ENCODE measurements around the gene PRDM8.

PRDM8 gene

GRCh38 chr4:80202190-80202711 is 4.9 kb downstream of the PRDM8 start:
- no peak for DNase-seq

DNA sequence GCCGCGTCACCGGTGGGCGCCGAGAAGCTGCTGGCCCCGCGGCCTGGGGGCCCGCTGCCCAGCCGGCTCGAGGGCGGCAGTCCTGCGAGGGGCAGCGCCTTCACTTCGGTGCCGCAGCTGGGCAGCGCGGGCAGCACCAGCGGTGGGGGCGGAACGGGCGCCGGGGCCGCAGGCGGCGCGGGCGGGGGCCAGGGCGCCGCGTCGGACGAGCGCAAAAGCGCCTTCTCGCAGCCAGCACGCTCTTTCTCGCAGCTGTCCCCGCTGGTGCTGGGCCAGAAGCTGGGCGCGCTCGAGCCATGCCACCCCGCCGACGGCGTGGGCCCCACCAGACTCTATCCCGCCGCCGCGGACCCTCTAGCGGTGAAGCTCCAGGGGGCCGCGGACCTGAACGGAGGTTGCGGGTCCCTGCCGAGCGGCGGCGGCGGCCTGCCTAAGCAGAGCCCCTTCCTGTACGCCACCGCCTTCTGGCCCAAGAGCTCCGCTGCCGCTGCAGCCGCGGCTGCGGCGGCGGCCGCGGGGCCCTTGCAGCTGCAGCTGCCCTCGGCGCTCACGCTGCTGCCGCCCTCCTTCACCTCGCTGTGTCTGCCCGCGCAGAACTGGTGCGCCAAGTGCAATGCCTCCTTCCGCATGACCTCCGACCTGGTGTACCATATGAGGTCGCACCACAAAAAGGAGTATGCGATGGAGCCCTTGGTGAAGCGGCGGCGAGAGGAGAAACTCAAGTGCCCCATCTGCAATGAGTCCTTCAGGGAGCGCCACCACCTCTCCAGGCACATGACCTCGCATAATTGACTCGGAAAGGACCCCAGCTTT is 5.6 kb downstream of the PRDM8 start:
- no peak for DNase-seq

GRCh38 chr4:80204433-80205011 is 7.2 kb downstream of the PRDM8 start:
- no peak for DNase-seq

DNA sequence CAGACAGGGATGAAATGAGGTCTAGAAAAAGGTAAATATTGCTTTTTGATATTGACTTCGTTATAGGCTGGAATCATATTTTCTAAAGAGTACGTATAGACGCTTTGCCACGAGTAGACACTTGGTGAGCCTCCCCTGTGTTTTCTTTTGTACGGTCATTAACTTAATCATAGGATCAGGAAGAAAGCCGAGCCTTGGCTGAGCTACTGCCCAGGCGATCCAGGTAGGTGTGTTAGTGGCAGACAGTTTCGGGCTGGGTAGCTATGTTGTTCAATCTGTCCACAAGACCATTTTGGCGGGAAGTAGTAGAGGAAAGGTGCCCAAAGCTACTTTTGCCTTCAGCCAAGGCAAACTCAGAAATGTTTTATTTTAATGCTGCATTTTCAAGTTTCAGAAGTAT is 8.8 kb downstream of the PRDM8 start:
- DNase-seq: no peak

DNA sequence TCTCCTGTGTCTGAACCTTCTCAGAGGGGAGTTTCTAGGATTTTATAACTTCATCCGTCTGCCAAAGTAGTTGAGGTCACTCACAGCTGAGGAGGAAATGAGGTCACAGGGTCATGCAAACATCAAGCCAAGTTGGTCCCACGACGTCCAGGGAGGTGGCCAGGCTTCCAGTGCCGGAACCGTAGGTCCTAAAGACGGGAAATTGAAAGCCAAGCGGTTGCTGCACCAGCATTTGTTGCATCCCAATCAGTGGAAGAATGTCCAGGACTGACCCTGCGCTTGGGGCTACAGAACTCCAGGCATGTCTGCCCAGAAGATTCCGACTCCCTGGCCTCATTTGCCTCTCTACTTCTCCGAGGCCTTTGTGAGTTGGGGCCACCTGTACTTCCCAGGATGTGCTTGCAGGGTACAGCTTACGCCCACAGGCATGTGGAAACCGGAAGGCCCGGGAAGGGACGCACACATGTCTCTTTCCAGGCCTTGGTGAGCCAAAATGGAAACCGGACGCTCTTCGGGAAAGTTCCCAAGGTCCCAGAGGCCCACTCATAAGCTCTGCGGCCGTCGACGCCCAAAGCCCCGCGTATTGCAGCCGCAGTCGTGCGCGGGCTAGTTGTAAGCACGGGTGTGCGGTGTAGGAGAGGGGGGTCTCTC is 9.3 kb downstream of the PRDM8 start:
- DNase-seq: no peak

GRCh38 chr4:80207172-80207583 is 9.9 kb downstream of the PRDM8 start:
- DNase-seq: no peak

- no peak for DNase-seq
These were observed 10.4 kb downstream of the PRDM8 start for GRCh38 chr4:80207664-80208063.

GRCh38 chr4:80208610-80209339 is 11.5 kb downstream of the PRDM8 start:
- DNase-seq: no peak

DNA sequence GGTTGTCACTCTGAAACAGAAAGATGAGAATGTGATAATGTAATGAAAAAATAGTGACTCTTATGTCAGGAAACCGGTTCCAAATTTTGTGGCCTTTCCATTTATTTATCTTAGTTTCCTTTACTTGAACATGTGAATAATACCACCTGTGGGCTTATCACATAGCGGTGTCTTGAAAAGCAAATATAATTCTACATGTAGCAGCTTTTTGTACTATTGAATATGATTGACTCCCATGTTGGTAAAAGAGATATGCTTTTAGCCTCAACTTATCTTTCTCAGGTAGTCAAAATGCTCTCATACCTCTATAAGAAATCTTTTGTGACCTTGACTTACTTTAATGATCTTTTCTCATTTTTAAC is 12.0 kb downstream of the PRDM8 start:
- no peak for DNase-seq

- no peak for DNase-seq
These were observed 13.2 kb downstream of the PRDM8 start for GRCh38 chr4:80210549-80210948.

DNA sequence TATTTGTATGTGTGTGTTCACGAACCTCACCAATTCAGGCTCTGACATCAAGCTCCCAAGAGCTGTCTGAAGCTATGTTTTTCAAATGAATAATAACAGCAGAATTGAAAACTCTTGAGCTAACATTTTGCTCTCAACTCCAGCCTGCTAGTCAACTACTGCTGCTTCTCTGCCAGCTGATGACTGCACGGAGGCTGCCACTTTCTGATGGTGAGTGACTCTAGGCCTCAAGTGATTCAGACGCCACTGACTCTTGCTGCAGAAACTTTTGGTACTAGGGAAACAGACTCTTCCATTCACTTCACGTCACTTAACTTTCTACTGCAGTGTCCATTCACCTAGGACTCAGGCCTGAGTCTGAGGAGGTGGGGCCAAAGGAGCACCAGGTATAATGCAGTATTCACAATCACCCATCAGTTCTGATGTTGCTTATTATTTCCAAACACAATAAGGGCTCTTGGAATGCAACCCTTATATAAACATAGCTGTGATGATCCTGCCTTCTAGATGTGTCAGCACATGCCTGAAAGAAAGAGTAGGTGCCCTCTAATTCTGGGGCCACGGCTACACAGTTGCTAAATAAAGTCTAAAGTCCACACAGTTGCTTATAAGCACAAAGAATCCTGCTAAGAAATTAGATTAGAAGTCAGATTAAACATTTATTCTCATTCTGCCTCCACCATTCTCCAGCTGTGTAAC is 16.0 kb downstream of the PRDM8 start:
- DNase-seq: no peak

- no peak for DNase-seq
These were observed 18.2 kb downstream of the PRDM8 start for GRCh38 chr4:80215449-80216052.

- DNase-seq: no peak
These were observed 18.9 kb downstream of the PRDM8 start for GRCh38 chr4:80216100-80216761.

DNA sequence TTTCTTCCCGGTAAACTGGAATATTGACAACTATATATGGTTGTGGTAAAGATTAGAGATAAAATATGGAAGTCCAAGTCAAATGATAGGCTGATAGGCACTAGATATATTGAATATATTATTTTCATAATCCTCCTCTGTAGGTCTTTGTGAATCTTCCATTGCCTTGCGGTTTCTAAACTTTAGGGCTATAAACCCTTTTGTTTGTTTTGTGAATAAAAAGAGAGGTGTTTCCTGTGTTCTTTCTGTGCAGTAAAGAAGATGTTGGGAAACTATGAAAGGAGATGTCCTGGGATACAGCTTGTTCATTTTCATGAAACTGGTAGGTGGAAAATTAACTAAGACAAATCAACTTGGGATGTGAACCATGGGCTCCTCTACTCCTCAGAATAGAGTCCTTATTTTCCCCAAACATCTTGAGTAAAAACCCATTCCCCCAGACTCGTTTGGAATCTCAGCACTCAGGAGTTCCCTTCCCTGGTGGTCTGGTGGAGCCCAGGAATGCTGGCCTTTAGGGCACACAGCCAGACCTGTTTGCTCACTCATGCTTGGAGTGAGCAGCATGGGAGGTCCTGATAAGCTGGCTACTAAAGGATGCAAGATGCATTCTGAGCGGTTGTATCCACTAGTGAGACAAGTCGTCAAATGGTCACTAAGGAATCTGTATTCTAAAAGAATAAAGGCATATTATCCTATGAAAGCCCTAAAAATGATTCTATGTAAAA is 22.2 kb downstream of the PRDM8 start:
- DNase-seq: no peak

- DNase-seq: no peak
These were observed 23.4 kb downstream of the PRDM8 start for GRCh38 chr4:80220711-80221110.

DNA sequence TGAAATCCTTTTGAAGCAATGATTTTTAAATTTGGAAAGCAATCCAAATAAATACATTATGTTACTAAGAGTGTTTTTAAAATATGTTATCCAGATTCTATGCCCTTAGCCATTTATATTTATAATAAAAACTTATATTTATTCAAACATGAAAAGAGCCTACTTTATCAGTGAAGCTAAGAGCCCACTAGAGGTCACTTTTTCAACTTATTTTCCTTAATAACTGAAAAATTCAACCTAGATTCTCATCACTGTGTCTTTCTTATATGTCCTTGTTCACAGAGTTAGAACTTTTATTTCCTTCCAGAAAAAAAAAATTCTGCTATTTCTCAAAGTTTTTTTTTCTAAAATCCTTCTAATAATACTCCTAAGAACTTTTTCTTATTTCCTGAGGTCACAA is 23.9 kb downstream of the PRDM8 start:
- no peak for DNase-seq

GRCh38 chr4:80225595-80225994 is 28.3 kb downstream of the PRDM8 start:
- DNase-seq: no peak

DNA sequence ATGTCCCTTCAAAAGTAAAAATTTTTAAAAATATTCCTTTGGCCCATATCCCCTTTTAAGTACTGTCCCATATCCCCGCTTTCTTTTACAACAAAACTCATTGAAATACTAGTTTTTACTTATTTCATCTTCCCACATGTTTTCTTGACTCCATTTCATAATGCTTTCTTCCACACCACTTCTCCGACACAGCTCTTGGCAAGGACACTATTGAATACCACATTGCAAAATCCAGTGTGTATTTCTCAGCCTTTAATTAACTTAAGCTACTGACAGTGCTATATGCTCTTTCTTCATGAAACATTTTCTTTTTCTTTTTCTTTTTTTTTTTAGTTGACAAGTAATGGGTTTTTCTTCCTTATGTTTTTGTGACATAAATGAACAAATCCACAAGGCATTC is 28.8 kb downstream of the PRDM8 start:
- DNase-seq: no peak

DNA sequence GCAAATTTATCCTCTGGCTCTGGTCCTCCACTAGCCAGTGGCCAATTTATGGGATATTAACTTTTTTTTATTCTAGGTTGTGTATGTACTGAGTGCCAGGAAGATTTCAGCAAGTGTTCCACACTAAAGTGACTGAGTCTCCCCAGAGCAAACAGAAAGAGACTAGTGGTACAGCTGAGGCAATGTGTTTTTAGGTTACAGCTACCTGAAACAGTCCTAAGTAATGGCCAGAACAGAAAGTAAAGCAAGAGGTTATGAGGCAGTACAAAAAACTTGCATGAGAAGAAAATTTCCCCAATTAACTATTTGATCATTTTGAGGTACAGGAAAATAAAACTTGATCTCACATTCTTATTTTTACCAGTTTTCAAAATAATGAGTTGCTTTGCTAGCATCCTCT is 31.2 kb downstream of the PRDM8 start:
- no peak for DNase-seq

- no peak for DNase-seq
These were observed 31.8 kb downstream of the PRDM8 start for GRCh38 chr4:80229128-80229527.

DNA sequence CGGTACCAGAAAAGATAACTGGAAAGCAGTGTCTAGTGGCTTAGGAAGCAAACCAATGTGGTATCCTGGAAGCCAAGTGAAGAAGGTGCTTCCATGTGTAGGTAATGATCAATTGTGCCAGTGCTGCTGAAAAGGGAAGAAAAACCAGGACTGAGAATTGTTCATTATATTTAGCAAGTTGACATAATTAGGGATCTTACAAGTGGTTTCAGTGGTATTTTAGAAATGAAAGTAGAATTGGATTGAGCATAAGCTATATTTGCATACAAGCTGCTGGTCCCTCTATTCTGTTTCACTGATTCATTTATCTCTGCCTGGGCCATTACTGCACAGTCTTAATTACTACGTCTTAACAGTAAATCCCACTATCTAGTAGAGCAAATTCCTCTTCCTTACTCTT is 32.3 kb downstream of the PRDM8 start:
- no peak for DNase-seq
